AG04450 (cell line): ENCODE results near the gene OR9I1. TPM values are rescaled to one million over a fixed set of nuclear protein-coding genes. Genes with fewer than 3 reads are reported as not detected.

Experiments
- CTCF ChIA-PET: fragments of 300-600, 350-600 bp; formaldehyde crosslinking; extraction: SDS; loops from one replicate; lab custom pipeline; 2022; ENCODE audit warnings: antibody characterized with exemption, inconsistent platforms; lab: Charles Lee
- POLR2A ChIA-PET: fragments of 350-600 bp; formaldehyde crosslinking; extraction: SDS; loops from one replicate; lab custom pipeline; 2021; ENCODE audit warnings: antibody characterized with exemption, inconsistent platforms; lab: Yijun Ruan, JAX
- DNase-seq: peaks from one replicate; pipeline ENCODE4 v3.0.0-alpha.2; 2011; ENCODE audit warnings: low read depth, low spot score
- H3K27ac ChIP-seq: one replicate; pipeline ENCODE4 v1.5.1; 2012; ENCODE audit warnings: low read depth, low read length, control low read depth
- H3K27me3 ChIP-seq: one replicate; pipeline ENCODE4 v1.6.0; 2012; ENCODE audit warnings: low read length; ENCODE audit not compliant: control insufficient read depth, insufficient read depth
- H3K4me3 ChIP-seq: 2 replicates; pipeline ENCODE4 v1.5.1; 2011; ENCODE audit warnings: mild to moderate bottlenecking, low read depth, low read length, control low read depth
- H3K9me3 ChIP-seq: 2 replicates; pipeline ENCODE4 v1.5.1; 2012; ENCODE audit warnings: low read length; ENCODE audit not compliant: control insufficient read depth, insufficient read depth
- polyA minus RNA-seq: library from RNA; depleted of rRNA, polyadenylated mRNA; stranded (reverse); fragments of >200 nt; gene quantifications from 2 replicates; pipeline ENCODE4 v1.2.3, GENCODE V29; 2011; rRNA and poly(A)+ RNA removed
- polyA plus RNA-seq: library from polyadenylated mRNA; depleted of rRNA; stranded (reverse); fragments of >200 nt; gene quantifications from 2 replicates; pipeline ENCODE4 v1.2.3, GENCODE V29; 2011; rRNA removed
- TF ChIP-seq, protein P1 (sequence below): IDR thresholded peaks from 2 replicates; pipeline ENCODE4 v1.5.1; 2011; ENCODE audit warnings: low read depth, low read length, control low read depth, inconsistent platforms

The OR9I1 gene, protein sequence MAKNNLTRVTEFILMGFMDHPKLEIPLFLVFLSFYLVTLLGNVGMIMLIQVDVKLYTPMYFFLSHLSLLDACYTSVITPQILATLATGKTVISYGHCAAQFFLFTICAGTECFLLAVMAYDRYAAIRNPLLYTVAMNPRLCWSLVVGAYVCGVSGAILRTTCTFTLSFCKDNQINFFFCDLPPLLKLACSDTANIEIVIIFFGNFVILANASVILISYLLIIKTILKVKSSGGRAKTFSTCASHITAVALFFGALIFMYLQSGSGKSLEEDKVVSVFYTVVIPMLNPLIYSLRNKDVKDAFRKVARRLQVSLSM
- polyA plus RNA-seq (not detected in 2 replicates), polyA minus RNA-seq (not detected in 2 replicates)

DNA sequence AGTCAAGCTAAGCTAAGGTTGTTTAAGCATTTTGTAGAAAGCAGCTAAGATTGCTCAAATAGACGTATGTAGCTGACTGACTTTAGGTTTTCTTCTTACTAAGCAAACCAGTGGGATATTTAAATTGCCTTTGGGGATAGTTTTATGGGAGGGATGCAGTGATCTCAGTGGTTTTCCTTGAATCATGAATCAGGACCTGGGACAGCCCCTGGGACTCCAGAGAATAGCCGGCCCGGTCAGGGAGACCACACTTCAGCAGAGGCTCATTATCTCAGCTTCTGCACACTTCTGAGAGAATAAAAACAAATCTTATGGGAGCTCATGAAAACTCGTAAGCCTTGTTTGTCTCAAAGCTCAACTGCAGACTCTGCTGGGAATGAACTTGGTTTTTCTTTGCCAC, at the start of gene OR9I1:
Gene OR9I1 (minus strand): TSS at position 62 of the 400 bp plus-strand sequence. CDS start 6,086 bp downstream, outside the sequence.
- Histone ChIP-seq H3K9me3 (no peaks in the 10 kb centered on the region), H3K4me3 (no peak within 1 kb of the TSS), H3K27me3 (no peaks in the 10 kb centered on the region), H3K27ac (no peak within 1 kb of the TSS)
- TF ChIP-seq, protein P1, sequence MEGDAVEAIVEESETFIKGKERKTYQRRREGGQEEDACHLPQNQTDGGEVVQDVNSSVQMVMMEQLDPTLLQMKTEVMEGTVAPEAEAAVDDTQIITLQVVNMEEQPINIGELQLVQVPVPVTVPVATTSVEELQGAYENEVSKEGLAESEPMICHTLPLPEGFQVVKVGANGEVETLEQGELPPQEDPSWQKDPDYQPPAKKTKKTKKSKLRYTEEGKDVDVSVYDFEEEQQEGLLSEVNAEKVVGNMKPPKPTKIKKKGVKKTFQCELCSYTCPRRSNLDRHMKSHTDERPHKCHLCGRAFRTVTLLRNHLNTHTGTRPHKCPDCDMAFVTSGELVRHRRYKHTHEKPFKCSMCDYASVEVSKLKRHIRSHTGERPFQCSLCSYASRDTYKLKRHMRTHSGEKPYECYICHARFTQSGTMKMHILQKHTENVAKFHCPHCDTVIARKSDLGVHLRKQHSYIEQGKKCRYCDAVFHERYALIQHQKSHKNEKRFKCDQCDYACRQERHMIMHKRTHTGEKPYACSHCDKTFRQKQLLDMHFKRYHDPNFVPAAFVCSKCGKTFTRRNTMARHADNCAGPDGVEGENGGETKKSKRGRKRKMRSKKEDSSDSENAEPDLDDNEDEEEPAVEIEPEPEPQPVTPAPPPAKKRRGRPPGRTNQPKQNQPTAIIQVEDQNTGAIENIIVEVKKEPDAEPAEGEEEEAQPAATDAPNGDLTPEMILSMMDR = no peak
- no peak for DNase-seq
- POLR2A ChIA-PET = no interaction called here
- CTCF ChIA-PET = interaction anchor here (0.6 kb wide), 1 partner anchor 161 kb away, joined by 3 read pairs; no protein-coding TSS in a partner anchor

DNA sequence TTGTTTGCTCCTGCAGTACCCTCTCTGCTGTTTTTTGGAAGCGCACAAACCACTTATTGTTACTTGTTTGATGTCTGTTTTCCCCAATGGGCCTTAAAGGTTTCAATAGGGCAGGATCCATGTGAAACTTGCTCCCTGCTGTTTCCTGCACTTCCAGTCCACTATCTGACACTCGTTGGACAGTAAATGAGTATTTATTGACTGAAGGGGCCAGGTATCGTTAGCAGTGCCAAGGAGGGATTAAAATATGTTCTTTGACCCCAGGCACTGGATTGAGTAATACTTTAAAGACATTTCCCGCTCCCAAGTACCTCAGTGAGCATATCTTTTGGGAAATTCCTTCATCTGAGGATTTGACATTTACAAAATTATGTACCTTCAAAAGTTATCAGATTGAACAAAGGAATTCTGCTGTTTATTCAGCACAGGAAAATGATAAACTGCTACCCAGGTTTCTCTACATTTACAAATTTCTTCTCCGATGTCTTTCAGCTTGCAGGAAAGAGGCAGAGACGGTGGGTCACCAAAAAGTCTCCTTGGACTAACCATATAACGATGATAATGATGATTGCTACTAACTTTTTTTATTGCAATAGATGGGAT, 40.3 kb upstream of the OR9I1 start:
- H3K27ac ChIP-seq = no peak overlapping the region
- no peaks in the 10 kb centered on the region for H3K9me3 ChIP-seq
- no peak for DNase-seq
- no peak overlapping the region for H3K4me3 ChIP-seq
- TF ChIP-seq, protein P1 = no peak
- no peaks in the 10 kb centered on the region for H3K27me3 ChIP-seq
- POLR2A ChIA-PET = no interaction called here
- CTCF ChIA-PET = no interaction called here

DNA sequence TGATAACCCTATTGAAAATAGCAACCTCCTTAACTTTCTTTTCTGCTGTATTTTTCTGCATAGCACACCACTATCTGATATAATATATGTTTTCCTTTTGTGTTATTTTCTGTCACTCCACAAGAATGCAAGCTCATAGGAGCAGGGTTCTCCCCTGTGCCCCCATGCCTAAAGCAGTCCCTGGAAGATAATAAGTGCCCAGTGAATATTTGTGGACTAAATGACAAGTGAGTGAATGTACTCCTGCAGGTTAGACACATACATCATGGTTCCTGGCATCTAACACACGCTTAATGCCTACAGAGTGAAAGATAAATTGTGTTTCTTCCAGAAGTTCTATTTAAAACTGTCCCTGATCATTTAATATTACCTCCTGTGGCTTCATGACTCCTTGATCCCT, 39.7 kb upstream of the OR9I1 start:
- TF ChIP-seq, protein P1 = no peak
- H3K27ac ChIP-seq = no peak overlapping the region
- ChIA-PET POLR2A (no interaction called here), CTCF (no interaction called here)
- H3K27me3 ChIP-seq = no peaks in the 10 kb centered on the region
- no peak overlapping the region for H3K4me3 ChIP-seq
- H3K9me3 ChIP-seq = no peaks in the 10 kb centered on the region
- DNase-seq = no peak

DNA sequence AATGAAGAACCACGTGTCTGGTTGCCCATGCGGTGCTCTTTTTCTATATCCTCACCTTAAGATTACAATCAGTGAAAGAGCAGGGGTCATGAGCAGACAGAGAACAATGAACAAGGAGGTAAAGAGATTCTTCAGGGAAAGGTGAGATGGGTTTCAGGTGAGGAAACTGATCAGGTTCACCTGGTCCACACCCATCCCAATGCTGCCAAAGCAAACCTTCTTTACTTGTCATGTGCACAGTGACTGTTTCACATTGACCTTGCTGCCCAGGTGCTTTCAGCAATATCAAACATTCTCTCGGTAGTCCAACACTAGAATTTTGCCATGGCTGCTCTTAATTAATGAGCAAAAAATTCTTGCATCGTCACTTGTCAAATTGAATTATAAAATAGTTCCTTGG, 39.1 kb upstream of the OR9I1 start:
- TF ChIP-seq, protein P1 = no peak
- no peak for DNase-seq
- POLR2A ChIA-PET = no interaction called here
- H3K9me3 ChIP-seq = no peaks in the 10 kb centered on the region
- H3K27ac ChIP-seq = no peak overlapping the region
- no peaks in the 10 kb centered on the region for H3K27me3 ChIP-seq
- CTCF ChIA-PET = no interaction called here
- H3K4me3 ChIP-seq = no peak overlapping the region

DNA sequence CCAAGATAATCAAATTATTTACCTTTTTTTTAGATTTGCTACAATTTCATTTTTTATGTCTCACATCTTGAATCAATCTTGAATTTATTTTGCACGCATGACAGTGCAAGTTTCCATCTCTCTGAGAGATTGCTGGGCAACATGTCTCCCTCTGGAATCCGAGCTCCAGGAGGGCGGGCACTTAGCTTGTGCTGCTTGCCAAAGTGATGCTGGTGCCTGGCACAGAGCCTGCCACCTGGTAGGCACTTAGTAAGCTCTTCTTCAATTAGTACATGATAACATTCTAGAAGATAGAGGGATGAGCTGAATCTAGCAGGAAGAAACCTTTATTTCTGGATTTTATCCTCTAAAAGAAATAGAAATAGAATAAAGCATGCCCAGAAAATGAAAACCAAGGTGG, 27.5 kb upstream of the OR9I1 start:
- no peak overlapping the region for H3K27ac ChIP-seq
- TF ChIP-seq, protein P1 = no peak
- no peaks in the 10 kb centered on the region for H3K27me3 ChIP-seq
- H3K9me3 ChIP-seq = no peaks in the 10 kb centered on the region
- ChIA-PET CTCF (no interaction called here), POLR2A (no interaction called here)
- DNase-seq = no peak
- H3K4me3 ChIP-seq = no peak overlapping the region
